ENCODE results near the gene CUL4B.

Gene CUL4B

DNA sequence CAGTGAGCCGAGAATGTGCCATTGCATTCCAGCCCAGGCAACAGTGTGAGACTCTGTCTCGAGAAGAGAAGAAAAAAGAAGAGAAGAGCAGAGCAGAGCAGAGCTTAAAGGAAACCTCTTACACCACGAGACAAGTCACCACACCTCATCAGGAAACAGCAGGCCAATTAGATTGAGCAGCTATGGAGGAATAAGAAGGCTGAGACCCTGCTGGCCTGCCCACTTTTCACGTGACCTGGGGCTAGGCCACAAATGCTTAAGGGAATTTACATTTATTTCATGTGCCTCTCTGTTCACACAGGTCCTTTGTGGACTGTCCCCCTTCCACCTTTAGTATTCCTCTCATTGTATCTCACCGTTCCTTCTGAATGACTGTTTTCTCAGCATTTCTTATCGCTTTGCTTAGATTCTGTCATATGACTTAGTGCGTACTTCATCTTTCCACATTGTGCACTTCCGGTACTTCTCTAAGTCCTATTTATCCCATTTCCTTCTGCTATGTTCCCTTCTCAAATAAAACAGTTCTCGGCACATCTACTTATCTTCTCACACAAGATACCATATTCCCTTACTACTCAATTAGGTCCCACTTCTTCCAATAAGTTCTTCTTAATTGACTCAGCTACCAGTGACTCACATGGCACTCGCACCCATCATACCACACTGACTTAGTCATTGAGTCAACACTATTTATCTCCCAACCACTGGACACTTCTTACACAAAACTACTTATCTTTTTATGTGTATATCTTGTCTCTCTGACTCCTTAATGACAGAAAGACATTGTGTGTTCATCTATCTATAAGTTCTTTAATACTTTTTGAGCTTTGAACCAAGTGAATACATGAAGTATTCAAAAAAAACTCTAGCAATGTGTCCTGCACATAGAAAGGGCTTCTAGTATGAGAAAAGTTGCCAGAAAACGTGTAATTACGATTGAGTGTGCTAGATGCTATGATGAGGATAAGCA, 11.0 kb downstream of the CUL4B start:
- Histone ChIP-seq H3K27me3 (no peaks in the 10 kb centered on the region), H3K9me3 (no peaks in the 10 kb centered on the region), H3K4me1 (ENCODE audit: control insufficient read depth in 1 of 2, insufficient read depth in 1 of 2, low read depth in 1 of 2, low read length in 1 of 2) (no peaks in the 10 kb centered on the region), H3K36me3 (peaks cover 9% of the 10 kb centered on the region), H3K27ac (no peak overlapping the region), H3K4me3 (ENCODE audit: low read depth in 1 of 2, low read length in 1 of 2) (no peak overlapping the region)
- TF ChIP-seq, protein P1, sequence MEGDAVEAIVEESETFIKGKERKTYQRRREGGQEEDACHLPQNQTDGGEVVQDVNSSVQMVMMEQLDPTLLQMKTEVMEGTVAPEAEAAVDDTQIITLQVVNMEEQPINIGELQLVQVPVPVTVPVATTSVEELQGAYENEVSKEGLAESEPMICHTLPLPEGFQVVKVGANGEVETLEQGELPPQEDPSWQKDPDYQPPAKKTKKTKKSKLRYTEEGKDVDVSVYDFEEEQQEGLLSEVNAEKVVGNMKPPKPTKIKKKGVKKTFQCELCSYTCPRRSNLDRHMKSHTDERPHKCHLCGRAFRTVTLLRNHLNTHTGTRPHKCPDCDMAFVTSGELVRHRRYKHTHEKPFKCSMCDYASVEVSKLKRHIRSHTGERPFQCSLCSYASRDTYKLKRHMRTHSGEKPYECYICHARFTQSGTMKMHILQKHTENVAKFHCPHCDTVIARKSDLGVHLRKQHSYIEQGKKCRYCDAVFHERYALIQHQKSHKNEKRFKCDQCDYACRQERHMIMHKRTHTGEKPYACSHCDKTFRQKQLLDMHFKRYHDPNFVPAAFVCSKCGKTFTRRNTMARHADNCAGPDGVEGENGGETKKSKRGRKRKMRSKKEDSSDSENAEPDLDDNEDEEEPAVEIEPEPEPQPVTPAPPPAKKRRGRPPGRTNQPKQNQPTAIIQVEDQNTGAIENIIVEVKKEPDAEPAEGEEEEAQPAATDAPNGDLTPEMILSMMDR (IDR thresholded peaks at IDR 0.05): no peak

DNA sequence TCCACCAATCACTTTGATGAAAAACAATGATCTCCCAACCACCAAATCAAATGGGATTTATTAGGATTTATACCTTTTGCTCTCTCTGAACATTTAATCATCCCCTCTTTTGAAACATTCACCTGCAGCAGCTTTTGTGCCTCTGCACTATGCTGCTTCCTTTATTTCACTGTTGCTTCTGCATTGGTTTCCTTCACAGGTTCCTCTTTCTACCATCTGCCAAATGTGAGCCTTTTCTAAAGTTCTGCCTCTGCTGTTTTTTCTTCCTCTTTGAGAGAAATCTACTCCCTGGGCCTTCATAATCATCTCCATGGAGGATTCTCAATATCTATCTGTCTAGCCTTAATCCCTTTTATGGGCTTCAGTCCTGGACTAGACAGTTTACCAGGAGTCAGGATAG, 24.7 kb downstream of the CUL4B start:
- peaks cover 66% of the 10 kb centered on the region for H3K36me3 ChIP-seq
- TF ChIP-seq, protein P1 (IDR thresholded peaks at IDR 0.05): no peak
- no peaks in the 10 kb centered on the region for H3K9me3 ChIP-seq
- H3K27ac ChIP-seq: peak overlapping the region; percentile 83
- no peak overlapping the region for H3K4me3 ChIP-seq (ENCODE audit: low read depth in 1 of 2, low read length in 1 of 2)
- H3K27me3 ChIP-seq: no peaks in the 10 kb centered on the region
- peaks cover 24 to 35% of the 10 kb centered on the region in 2 experiments for H3K4me1 ChIP-seq (ENCODE audit: control insufficient read depth in 1 of 2, insufficient read depth in 1 of 2, low read depth in 1 of 2, low read length in 1 of 2)

DNA sequence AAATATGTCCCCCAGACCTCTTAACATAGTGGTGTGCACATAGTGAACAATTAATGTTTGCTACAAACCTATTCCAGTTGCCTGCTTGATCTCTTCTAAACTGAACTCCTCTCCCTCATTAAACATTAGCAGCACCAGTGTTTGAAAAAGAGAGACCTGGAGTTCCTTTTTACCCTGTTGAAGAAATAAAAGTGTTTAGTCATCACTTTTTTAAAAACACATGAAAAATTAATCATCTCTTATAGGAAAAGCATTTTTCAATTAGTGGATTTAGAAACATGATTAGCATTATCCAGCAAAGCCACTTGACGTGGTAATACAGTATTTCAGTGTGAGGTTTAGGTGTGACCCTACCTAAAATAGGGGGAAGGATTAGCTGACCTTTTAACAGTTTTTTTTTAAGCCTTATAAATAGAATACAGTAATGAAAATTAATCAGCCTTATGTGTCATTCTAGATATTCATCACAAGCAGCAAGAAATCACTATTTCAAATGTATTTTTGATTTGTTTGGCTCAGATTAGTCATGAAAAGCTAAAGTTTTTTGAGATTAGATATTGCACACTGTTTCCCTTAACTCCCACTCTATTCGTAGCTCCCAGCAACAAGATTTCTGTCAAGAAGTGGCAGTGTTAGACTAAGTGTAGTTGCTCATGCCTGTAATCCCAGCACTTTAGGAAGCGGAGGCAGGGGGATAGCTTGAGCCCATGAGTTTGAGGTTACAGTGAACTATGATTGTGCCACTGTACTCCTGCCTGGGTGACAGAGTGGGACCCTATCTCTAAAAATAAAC, 26.2 kb downstream of the CUL4B start:
- Histone ChIP-seq H3K4me3 (ENCODE audit: low read depth in 1 of 2, low read length in 1 of 2) (no peak overlapping the region), H3K4me1 (ENCODE audit: control insufficient read depth in 1 of 2, insufficient read depth in 1 of 2, low read depth in 1 of 2, low read length in 1 of 2) (peaks cover 24 to 35% of the 10 kb centered on the region in 2 experiments), H3K27ac (peak overlapping the region; percentile 83), H3K9me3 (no peaks in the 10 kb centered on the region), H3K27me3 (no peaks in the 10 kb centered on the region), H3K36me3 (peaks cover 66% of the 10 kb centered on the region)
- TF ChIP-seq, protein P1 (IDR thresholded peaks at IDR 0.05): no peak

GRCh38 chrX:120522820-120523219, 37.9 kb downstream of the CUL4B start:
- TF ChIP-seq, protein P1 (IDR thresholded peaks at IDR 0.05): no peak
- no peaks in the 10 kb centered on the region for H3K9me3 ChIP-seq
- H3K4me1 ChIP-seq (ENCODE audit: control insufficient read depth in 1 of 2, insufficient read depth in 1 of 2, low read depth in 1 of 2, low read length in 1 of 2): no peaks in the 10 kb centered on the region
- no peak overlapping the region for H3K27ac ChIP-seq
- no peaks in the 10 kb centered on the region for H3K27me3 ChIP-seq
- H3K36me3 ChIP-seq: peaks cover 18% of the 10 kb centered on the region
- H3K4me3 ChIP-seq (ENCODE audit: low read depth in 1 of 2, low read length in 1 of 2): no peak overlapping the region

GRCh38 chrX:120517936-120518335, 42.8 kb downstream of the CUL4B start:
- Histone ChIP-seq H3K4me1 (ENCODE audit: control insufficient read depth in 1 of 2, insufficient read depth in 1 of 2, low read depth in 1 of 2, low read length in 1 of 2) (no peaks in the 10 kb centered on the region), H3K36me3 (no peaks in the 10 kb centered on the region), H3K27ac (no peak overlapping the region), H3K4me3 (ENCODE audit: low read depth in 1 of 2, low read length in 1 of 2) (no peak overlapping the region), H3K27me3 (no peaks in the 10 kb centered on the region), H3K9me3 (no peaks in the 10 kb centered on the region)
- TF ChIP-seq, protein P1 (IDR thresholded peaks at IDR 0.05): no peak
